ENCODE data around the gene RBM17.

- TF ChIP-seq CTCF (IDR thresholded peaks at IDR 0.05) = no peak
- no peak for TF ChIP-seq POLR2A (IDR thresholded peaks at IDR 0.05)
Measured at GRCh38 chr10:6070660-6071059, 18.2 kb upstream of the RBM17 start.

Measured in thyroid gland (tissue), 4 donors.